GM23338 (cell line): ENCODE results near the gene PDHB. TPM values are rescaled to one million over a fixed set of nuclear protein-coding genes. Genes with fewer than 3 reads are reported as not detected.

Experiments
- ATAC-seq: fragments of 200-7000 bp; cut with Tn5 transposase; 3 replicates; pipeline ENCODE4 v1.9.1; 2020
- DNase-seq: peaks from one replicate; pipeline ENCODE4 v3.0.0-alpha.2; 2015; ENCODE audit warnings: low spot score
- H2AFZ ChIP-seq: fragments of 200-600 bp; sonication (generic); 2 replicates; pipeline ENCODE4 v1.8.0; 2016; ENCODE audit warnings: antibody characterized with exemption, mild to moderate bottlenecking, moderate library complexity
- H3F3A ChIP-seq: fragments of 200-600 bp; sonication (generic); replicated peaks from 2 replicates; pipeline ENCODE4 v1.8.0; 2017; ENCODE audit warnings: antibody characterized with exemption, mixed run types, low read depth
- H3K27ac ChIP-seq: fragments of 200-600 bp; sonication (generic); 2 replicates; pipeline ENCODE4 v1.6.1; 2016; ENCODE audit warnings: low read depth
- H3K27me3 ChIP-seq: fragments of 200-600 bp; sonication (generic); 2 replicates; pipeline ENCODE4 v1.8.0; 2016; ENCODE audit warnings: mild to moderate bottlenecking, mixed run types, moderate library complexity; ENCODE audit not compliant: insufficient read depth
- H3K36me3 ChIP-seq: fragments of 200-600 bp; sonication (generic); 2 replicates; pipeline ENCODE4 v1.8.0; 2016; ENCODE audit warnings: mild to moderate bottlenecking; ENCODE audit not compliant: insufficient read depth
- H3K4me1 ChIP-seq: fragments of 200-600 bp; sonication (generic); 2 replicates; pipeline ENCODE4 v1.8.0; 2016; ENCODE audit warnings: mild to moderate bottlenecking, moderate library complexity; ENCODE audit not compliant: insufficient read depth
- H3K4me2 ChIP-seq: fragments of 200-600 bp; sonication (generic); 2 replicates; pipeline ENCODE4 v1.7.1; 2017; ENCODE audit warnings: mixed run types
- H3K4me3 ChIP-seq: fragments of 200-600 bp; sonication (generic); 2 replicates; pipeline ENCODE4 v1.6.1; 2016; ENCODE audit warnings: mixed run types
- H3K79me2 ChIP-seq: fragments of 200-600 bp; sonication (generic); replicated peaks from 2 replicates; pipeline ENCODE4 v1.8.0; 2017; ENCODE audit warnings: mild to moderate bottlenecking; ENCODE audit not compliant: insufficient read depth
- H3K9me2 ChIP-seq: fragments of 200-600 bp; sonication (generic); 2 replicates; pipeline ENCODE4 v1.8.0; 2017; ENCODE audit not compliant: insufficient read depth
- H4K20me1 ChIP-seq: fragments of 200-600 bp; sonication (generic); replicated peaks from 2 replicates; pipeline ENCODE4 v1.8.0; 2017; ENCODE audit warnings: mild to moderate bottlenecking; ENCODE audit not compliant: insufficient read depth
- H3K27ac Mint-ChIP-seq: 2 replicates; pipeline ENCODE4 v1.8.0; 2020; ENCODE audit warnings: inconsistent platforms, mild to moderate bottlenecking, moderate library complexity, mixed read lengths
- H3K27me3 Mint-ChIP-seq: 3 replicates; pipeline ENCODE4 v1.8.0; 2022; ENCODE audit warnings: low read depth, mild to moderate bottlenecking, moderate library complexity, mixed read lengths, inconsistent platforms; ENCODE audit not compliant: insufficient read depth, poor library complexity
- H3K36me3 Mint-ChIP-seq: 3 replicates; pipeline ENCODE4 v1.8.0; 2021; ENCODE audit warnings: low read depth, mild to moderate bottlenecking, inconsistent platforms, moderate library complexity, mixed read lengths
- H3K4me1 Mint-ChIP-seq: 3 replicates; pipeline ENCODE4 v1.8.0; 2020; ENCODE audit warnings: mild to moderate bottlenecking, inconsistent platforms, mixed read lengths
- H3K4me3 Mint-ChIP-seq: 3 replicates; pipeline ENCODE4 v1.8.0; 2021; ENCODE audit warnings: moderate library complexity, mild to moderate bottlenecking, inconsistent platforms, mixed read lengths
- H3K9me3 Mint-ChIP-seq: 3 replicates; pipeline ENCODE4 v1.8.0; 2020; ENCODE audit warnings: moderate library complexity, mild to moderate bottlenecking, inconsistent platforms, mixed read lengths
- CREB1 ChIP-seq: fragments of 250-450 bp; sonication (Bioruptor Pico); IDR thresholded peaks from 2 replicates; pipeline ENCODE4 v1.5.0; 2020; ENCODE audit warnings: low read depth, mild to moderate bottlenecking, moderate library complexity
- CTCF ChIP-seq, 2 experiments: fragments of 200-600 bp in 1 of 2; sonication (generic) in 1 of 2; conservative IDR thresholded peaks; 2 replicates each; pipeline versions ENCODE4 v1.5.1 to v1.6.1; 2016 to 2017; ENCODE audit warnings: antibody characterized with exemption in 2 of 2, low read depth in 2 of 2, mild to moderate bottlenecking in 2 of 2, moderate library complexity in 1 of 2
- ETS1 ChIP-seq: IDR thresholded peaks from 2 replicates; pipeline ENCODE4 v1.6.1; 2016; ENCODE audit warnings: antibody characterized with exemption
- EZH2 ChIP-seq: fragments of 200-600 bp; sonication (generic); IDR thresholded peaks from one replicate; pipeline ENCODE4 v1.8.0; 2017; ENCODE audit warnings: antibody characterized with exemption, mild to moderate bottlenecking, low read depth; ENCODE audit not compliant: unreplicated experiment
- JUNB ChIP-seq: IDR thresholded peaks from one replicate; pipeline ENCODE4 v1.6.1; 2016; ENCODE audit warnings: antibody characterized with exemption; ENCODE audit not compliant: unreplicated experiment
- POLR2AphosphoS5 ChIP-seq: IDR thresholded peaks from 2 replicates; pipeline ENCODE4 v1.6.1; 2016; ENCODE audit warnings: antibody characterized with exemption, low read depth
- STAT1 ChIP-seq: IDR thresholded peaks from one replicate; pipeline ENCODE4 v1.6.1; 2016; ENCODE audit warnings: antibody characterized with exemption; ENCODE audit not compliant: unreplicated experiment
- ZNF114 ChIP-seq: fragments of 250-450 bp; sonication (Bioruptor Pico); IDR thresholded peaks from 2 replicates; pipeline ENCODE4 v1.5.0; 2020; ENCODE audit warnings: mild to moderate bottlenecking, moderate library complexity
- ZNF331 ChIP-seq: fragments of 250-450 bp; sonication (Bioruptor Pico); IDR thresholded peaks from 2 replicates; pipeline ENCODE4 v1.5.0; 2020; ENCODE audit warnings: low read depth, mild to moderate bottlenecking, moderate library complexity
- polyA plus RNA-seq: library from polyadenylated mRNA; unstranded; fragments of >200 nt; fragmentation: Nextera tagmentation; extraction: Ambion mirVana; gene quantifications from 2 replicates; pipeline ENCODE4 v1.2.1, GENCODE V29; 2016
- total RNA-seq: library from RNA; depleted of rRNA; stranded (reverse); fragments of >200 nt; shearing (Covaris generic); gene quantifications from 2 replicates; pipeline ENCODE4 v1.2.3, GENCODE V29; 2014
- TF ChIP-seq, protein P1 (sequence below): fragments of 250-450 bp; sonication (Bioruptor Pico); IDR thresholded peaks from 2 replicates; pipeline ENCODE4 v1.5.0; 2020; ENCODE audit warnings: mild to moderate bottlenecking, moderate library complexity

PDHB gene
- total and polyA plus RNA-seq, 2 experiments from 2014 or later, result 172 to 222 TPM

DNA sequence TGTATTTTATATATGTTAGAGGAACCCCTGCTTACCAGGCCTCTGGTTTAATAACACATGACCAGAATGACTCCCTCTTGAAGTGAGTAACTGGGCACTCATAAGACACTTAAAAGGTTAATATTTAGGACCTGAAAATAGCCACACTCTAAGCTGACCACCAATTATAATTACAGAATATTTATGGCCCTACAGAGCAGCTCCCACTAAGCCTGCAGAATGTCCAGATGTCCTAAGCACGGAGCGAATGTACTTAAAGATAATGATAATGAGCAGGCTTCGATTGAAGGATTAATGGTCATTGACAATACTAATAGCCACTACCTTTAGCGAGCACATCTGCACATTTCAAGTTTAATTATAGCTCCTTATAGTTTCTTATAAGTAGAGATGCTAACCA is 35.5 kb upstream of the PDHB start:
- no peaks in the 10 kb centered on the region for H3K9me2 ChIP-seq
- Mint-ChIP-seq H3K9me3 (no peaks in the 10 kb centered on the region), H3K27ac (no peak overlapping the region), H3K27me3 (peaks cover 8% of the 10 kb centered on the region), H3K4me1 (peaks cover 19% of the 10 kb centered on the region), H3K4me3 (no peak overlapping the region), H3K36me3 (no peaks in the 10 kb centered on the region)
- no peak overlapping the region for H3K4me3 ChIP-seq
- no peak overlapping the region for H3K27ac ChIP-seq
- no peak for DNase-seq
- no peak for ATAC-seq
- H3K27me3 ChIP-seq, result no peaks in the 10 kb centered on the region
- no peak for TF ChIP-seq CREB1 (CRISPR knock-in tag)
- TF ChIP-seq STAT1, result no peak
- no peak for TF ChIP-seq ZNF114 (CRISPR knock-in tag)
- no peak for TF ChIP-seq ETS1
- TF ChIP-seq ZNF331 (CRISPR knock-in tag), result no peak
- no peak overlapping the region for H2AFZ ChIP-seq
- no peaks in the 10 kb centered on the region for H3K79me2 ChIP-seq
- H3K4me2 ChIP-seq, result no peak overlapping the region
- peaks cover 10% of the 10 kb centered on the region for H3K4me1 ChIP-seq
- H3K36me3 ChIP-seq, result no peaks in the 10 kb centered on the region
- H3F3A ChIP-seq, result no peaks in the 10 kb centered on the region
- H4K20me1 ChIP-seq, result no peaks in the 10 kb centered on the region

GRCh38 chr3:58466899-58467563 is 33.4 kb upstream of the PDHB start:
- Mint-ChIP-seq H3K27ac (no peak overlapping the region), H3K9me3 (no peaks in the 10 kb centered on the region), H3K36me3 (no peaks in the 10 kb centered on the region), H3K4me1 (peaks cover 27% of the 10 kb centered on the region), H3K27me3 (peaks cover 8% of the 10 kb centered on the region), H3K4me3 (no peak overlapping the region)
- DNase-seq (no peak), ATAC-seq (no peak)
- Histone ChIP-seq H3K79me2 (no peaks in the 10 kb centered on the region), H2AFZ (no peak overlapping the region), H3K4me2 (no peak overlapping the region), H3K36me3 (no peaks in the 10 kb centered on the region), H3K27me3 (no peaks in the 10 kb centered on the region), H4K20me1 (no peaks in the 10 kb centered on the region), H3F3A (no peaks in the 10 kb centered on the region), H3K4me3 (no peak overlapping the region), H3K4me1 (peaks cover 19% of the 10 kb centered on the region), H3K27ac (no peak overlapping the region), H3K9me2 (no peaks in the 10 kb centered on the region)
- TF ChIP-seq EZH2 (no peak), ZNF331 (CRISPR knock-in tag) (no peak), POLR2AphosphoS5 (no peak), JUNB (no peak), CTCF (conservative IDR thresholded peaks at IDR 0.05; ENCODE audit: low read depth in 2 of 2) (no peak)
- TF ChIP-seq, protein P1, sequence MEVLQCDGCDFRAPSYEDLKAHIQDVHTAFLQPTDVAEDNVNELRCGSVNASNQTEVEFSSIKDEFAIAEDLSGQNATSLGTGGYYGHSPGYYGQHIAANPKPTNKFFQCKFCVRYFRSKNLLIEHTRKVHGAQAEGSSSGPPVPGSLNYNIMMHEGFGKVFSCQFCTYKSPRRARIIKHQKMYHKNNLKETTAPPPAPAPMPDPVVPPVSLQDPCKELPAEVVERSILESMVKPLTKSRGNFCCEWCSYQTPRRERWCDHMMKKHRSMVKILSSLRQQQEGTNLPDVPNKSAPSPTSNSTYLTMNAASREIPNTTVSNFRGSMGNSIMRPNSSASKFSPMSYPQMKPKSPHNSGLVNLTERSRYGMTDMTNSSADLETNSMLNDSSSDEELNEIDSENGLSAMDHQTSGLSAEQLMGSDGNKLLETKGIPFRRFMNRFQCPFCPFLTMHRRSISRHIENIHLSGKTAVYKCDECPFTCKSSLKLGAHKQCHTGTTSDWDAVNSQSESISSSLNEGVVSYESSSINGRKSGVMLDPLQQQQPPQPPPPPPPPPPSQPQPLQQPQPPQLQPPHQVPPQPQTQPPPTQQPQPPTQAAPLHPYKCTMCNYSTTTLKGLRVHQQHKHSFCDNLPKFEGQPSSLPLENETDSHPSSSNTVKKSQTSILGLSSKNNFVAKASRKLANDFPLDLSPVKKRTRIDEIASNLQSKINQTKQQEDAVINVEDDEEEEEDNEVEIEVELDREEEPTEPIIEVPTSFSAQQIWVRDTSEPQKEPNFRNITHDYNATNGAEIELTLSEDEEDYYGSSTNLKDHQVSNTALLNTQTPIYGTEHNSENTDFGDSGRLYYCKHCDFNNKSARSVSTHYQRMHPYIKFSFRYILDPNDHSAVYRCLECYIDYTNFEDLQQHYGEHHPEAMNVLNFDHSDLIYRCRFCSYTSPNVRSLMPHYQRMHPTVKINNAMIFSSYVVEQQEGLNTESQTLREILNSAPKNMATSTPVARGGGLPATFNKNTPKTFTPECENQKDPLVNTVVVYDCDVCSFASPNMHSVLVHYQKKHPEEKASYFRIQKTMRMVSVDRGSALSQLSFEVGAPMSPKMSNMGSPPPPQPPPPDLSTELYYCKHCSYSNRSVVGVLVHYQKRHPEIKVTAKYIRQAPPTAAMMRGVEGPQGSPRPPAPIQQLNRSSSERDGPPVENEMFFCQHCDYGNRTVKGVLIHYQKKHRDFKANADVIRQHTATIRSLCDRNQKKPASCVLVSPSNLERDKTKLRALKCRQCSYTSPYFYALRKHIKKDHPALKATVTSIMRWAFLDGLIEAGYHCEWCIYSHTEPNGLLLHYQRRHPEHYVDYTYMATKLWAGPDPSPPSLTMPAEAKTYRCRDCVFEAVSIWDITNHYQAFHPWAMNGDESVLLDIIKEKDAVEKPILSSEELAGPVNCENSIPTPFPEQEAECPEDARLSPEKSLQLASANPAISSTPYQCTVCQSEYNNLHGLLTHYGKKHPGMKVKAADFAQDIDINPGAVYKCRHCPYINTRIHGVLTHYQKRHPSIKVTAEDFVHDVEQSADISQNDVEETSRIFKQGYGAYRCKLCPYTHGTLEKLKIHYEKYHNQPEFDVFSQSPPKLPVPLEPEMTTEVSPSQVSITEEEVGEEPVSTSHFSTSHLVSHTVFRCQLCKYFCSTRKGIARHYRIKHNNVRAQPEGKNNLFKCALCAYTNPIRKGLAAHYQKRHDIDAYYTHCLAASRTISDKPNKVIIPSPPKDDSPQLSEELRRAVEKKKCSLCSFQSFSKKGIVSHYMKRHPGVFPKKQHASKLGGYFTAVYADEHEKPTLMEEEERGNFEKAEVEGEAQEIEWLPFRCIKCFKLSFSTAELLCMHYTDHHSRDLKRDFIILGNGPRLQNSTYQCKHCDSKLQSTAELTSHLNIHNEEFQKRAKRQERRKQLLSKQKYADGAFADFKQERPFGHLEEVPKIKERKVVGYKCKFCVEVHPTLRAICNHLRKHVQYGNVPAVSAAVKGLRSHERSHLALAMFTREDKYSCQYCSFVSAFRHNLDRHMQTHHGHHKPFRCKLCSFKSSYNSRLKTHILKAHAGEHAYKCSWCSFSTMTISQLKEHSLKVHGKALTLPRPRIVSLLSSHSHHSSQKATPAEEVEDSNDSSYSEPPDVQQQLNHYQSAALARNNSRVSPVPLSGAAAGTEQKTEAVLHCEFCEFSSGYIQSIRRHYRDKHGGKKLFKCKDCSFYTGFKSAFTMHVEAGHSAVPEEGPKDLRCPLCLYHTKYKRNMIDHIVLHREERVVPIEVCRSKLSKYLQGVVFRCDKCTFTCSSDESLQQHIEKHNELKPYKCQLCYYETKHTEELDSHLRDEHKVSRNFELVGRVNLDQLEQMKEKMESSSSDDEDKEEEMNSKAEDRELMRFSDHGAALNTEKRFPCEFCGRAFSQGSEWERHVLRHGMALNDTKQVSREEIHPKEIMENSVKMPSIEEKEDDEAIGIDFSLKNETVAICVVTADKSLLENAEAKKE (CRISPR knock-in tag), result no peak
